Esophagus muscularis mucosa (tissue), 4 donors: ENCODE data around the gene ZNF80.

Experiments used
- CTCF ChIP-seq, 3 experiments: fragments of 200-600 bp in 2 of 3; fragments of 450-650 bp in 1 of 3; sonication (generic) in 2 of 3; IDR thresholded peaks; one replicate each; pipeline ENCODE4 v1.5.1; 2017 to 2019; ENCODE audit warnings: antibody characterized with exemption in 3 of 3, mild to moderate bottlenecking in 2 of 3, moderate library complexity in 1 of 3
- EP300 ChIP-seq: sonication (generic); formaldehyde crosslinking; IDR thresholded peaks from one replicate; pipeline ENCODE4 v1.6.1; 2017; ENCODE audit warnings: antibody characterized with exemption
- POLR2A ChIP-seq: fragments of 450-650 bp; IDR thresholded peaks from one replicate; pipeline ENCODE4 v1.6.1; 2017; ENCODE audit warnings: antibody characterized with exemption, moderate library complexity, mild to moderate bottlenecking, low read depth

DNA sequence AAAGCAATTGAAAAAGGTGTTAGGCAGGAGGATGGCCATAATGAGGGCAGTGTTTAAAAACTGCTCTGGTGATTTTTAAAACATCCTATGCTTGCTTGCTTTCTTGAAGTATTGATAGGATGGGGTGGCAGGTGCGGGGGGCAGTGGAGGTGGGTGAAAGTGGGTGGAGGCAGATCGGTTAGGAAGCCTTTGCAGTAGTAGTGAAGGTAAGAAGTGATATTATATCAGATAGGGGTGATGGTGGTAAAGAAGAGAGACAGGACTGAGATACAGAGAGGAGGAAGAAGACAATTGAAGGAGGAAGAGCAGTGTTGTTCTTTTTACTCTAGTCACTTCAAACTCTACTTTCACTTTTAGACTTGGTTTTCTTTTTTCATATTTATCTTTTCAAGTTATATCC lies 11.1 kb downstream of the ZNF80 start:
- no peak for TF ChIP-seq CTCF (IDR thresholded peaks at IDR 0.05)
- TF ChIP-seq EP300, result no peak
- TF ChIP-seq POLR2A, result no peak
